DND-41 (cell line): ENCODE results near the gene SNCAIP.

Experiments
- ATAC-seq: fragments of 200-7000 bp; cut with Tn5 transposase; 3 replicates; pipeline ENCODE4 v1.9.1; 2021; ENCODE audit warnings: low read depth; ENCODE audit not compliant: insufficient read depth
- DNase-seq: peaks from one replicate; pipeline ENCODE4 v3.0.0-alpha.2; 2020
- H2AFZ ChIP-seq: 2 replicates; pipeline ENCODE4 v1.6.0; 2012; ENCODE audit warnings: low read depth, low read length
- H3K27ac ChIP-seq: 2 replicates; pipeline ENCODE4 v1.5.1; 2012; ENCODE audit warnings: low read length, inconsistent platforms
- H3K27me3 ChIP-seq: fragments of 200-600 bp; sonication (generic); 2 replicates; pipeline ENCODE4 v1.6.0; 2012; ENCODE audit warnings: low read length, mild to moderate bottlenecking, inconsistent platforms; ENCODE audit not compliant: insufficient read depth, poor library complexity
- H3K36me3 ChIP-seq: 2 replicates; pipeline ENCODE4 v1.5.1; 2012; ENCODE audit warnings: low read length, inconsistent platforms; ENCODE audit not compliant: insufficient read depth
- H3K4me1 ChIP-seq: 2 replicates; pipeline ENCODE4 v1.5.1; 2012; ENCODE audit warnings: mild to moderate bottlenecking, low read length; ENCODE audit not compliant: insufficient read depth
- H3K4me2 ChIP-seq: 2 replicates; pipeline ENCODE4 v1.6.0; 2012; ENCODE audit warnings: mild to moderate bottlenecking, moderate library complexity, low read length, inconsistent platforms; ENCODE audit not compliant: insufficient read depth
- H3K4me3 ChIP-seq, 2 experiments: fragments of 200-600 bp in 1 of 2; shearing (Covaris generic) in 1 of 2; 2 replicates each; pipeline ENCODE4 v1.5.1; 2012 to 2016; ENCODE audit warnings: inconsistent platforms in 2 of 2, low read length in 2 of 2, mild to moderate bottlenecking in 2 of 2, low read depth in 1 of 2, moderate library complexity in 1 of 2
- H3K79me2 ChIP-seq: 2 replicates; pipeline ENCODE4 v1.6.0; 2012; ENCODE audit warnings: low read length, inconsistent platforms; ENCODE audit not compliant: insufficient read depth
- H3K9ac ChIP-seq: 2 replicates; pipeline ENCODE4 v1.6.0; 2012; ENCODE audit warnings: low read depth, mild to moderate bottlenecking, inconsistent platforms, low read length, moderate library complexity
- H3K9me3 ChIP-seq: 2 replicates; pipeline ENCODE4 v1.5.1; 2012; ENCODE audit warnings: low read length, moderate library complexity, mild to moderate bottlenecking, inconsistent platforms; ENCODE audit not compliant: insufficient read depth, severe bottlenecking
- H4K20me1 ChIP-seq: 2 replicates; pipeline ENCODE4 v1.6.0; 2012; ENCODE audit warnings: low read length; ENCODE audit not compliant: insufficient read depth
- CTCF ChIP-seq: IDR thresholded peaks from 2 replicates; pipeline ENCODE4 v1.5.1; 2012; ENCODE audit warnings: borderline replicate concordance, low read length, moderate library complexity, mild to moderate bottlenecking; ENCODE audit not compliant: poor library complexity, severe bottlenecking; ENCODE audit errors: extremely low read depth
- EZH2 ChIP-seq: IDR thresholded peaks from 3 replicates; pipeline ENCODE4 v1.6.1; 2012; ENCODE audit warnings: borderline replicate concordance, low read depth, mild to moderate bottlenecking, moderate library complexity, low read length, inconsistent platforms; ENCODE audit not compliant: severe bottlenecking

Gene SNCAIP

GRCh38 chr5:122458278-122458872, 146.3 kb downstream of the SNCAIP start:
- ATAC-seq (peak; percentile 68), DNase-seq (peak; percentile 13)
- H3K4me1 ChIP-seq: no peaks in the 10 kb centered on the region
- no peaks in the 10 kb centered on the region for H3K9me3 ChIP-seq
- no peaks in the 10 kb centered on the region for H4K20me1 ChIP-seq
- peak; percentile 73 for TF ChIP-seq CTCF
- no peak for TF ChIP-seq EZH2
- no peak overlapping the region for H3K9ac ChIP-seq
- no peak overlapping the region for H3K27ac ChIP-seq
- H3K79me2 ChIP-seq: no peaks in the 10 kb centered on the region
- no peaks in the 10 kb centered on the region for H3K27me3 ChIP-seq
- no peaks in the 10 kb centered on the region for H3K36me3 ChIP-seq
- no peak overlapping the region for H3K4me2 ChIP-seq
- H3K4me3 ChIP-seq: no peak overlapping the region
- no peak overlapping the region for H2AFZ ChIP-seq

- H3K9ac ChIP-seq: no peak overlapping the region
- H3K9me3 ChIP-seq: no peaks in the 10 kb centered on the region
- no peak overlapping the region for H3K4me3 ChIP-seq
- no peaks in the 10 kb centered on the region for H3K4me1 ChIP-seq
- H4K20me1 ChIP-seq: no peaks in the 10 kb centered on the region
- no peaks in the 10 kb centered on the region for H3K36me3 ChIP-seq
- TF ChIP-seq EZH2 (no peak), CTCF (no peak)
- no peaks in the 10 kb centered on the region for H3K79me2 ChIP-seq
- no peak overlapping the region for H3K4me2 ChIP-seq
- no peak for ATAC-seq
- no peak overlapping the region for H2AFZ ChIP-seq
- H3K27me3 ChIP-seq: no peaks in the 10 kb centered on the region
- DNase-seq: no peak
- no peak overlapping the region for H3K27ac ChIP-seq
Measured at GRCh38 chr5:122462486-122462885, 150.4 kb downstream of the SNCAIP start.

GRCh38 chr5:122463221-122463620, 151.2 kb downstream of the SNCAIP start:
- H2AFZ ChIP-seq: no peak overlapping the region
- no peaks in the 10 kb centered on the region for H3K79me2 ChIP-seq
- no peaks in the 10 kb centered on the region for H3K9me3 ChIP-seq
- ATAC-seq (no peak), DNase-seq (no peak)
- no peaks in the 10 kb centered on the region for H3K36me3 ChIP-seq
- no peaks in the 10 kb centered on the region for H3K4me1 ChIP-seq
- H3K9ac ChIP-seq: no peak overlapping the region
- H4K20me1 ChIP-seq: no peaks in the 10 kb centered on the region
- no peak overlapping the region for H3K4me2 ChIP-seq
- TF ChIP-seq CTCF (no peak), EZH2 (no peak)
- H3K27me3 ChIP-seq: no peaks in the 10 kb centered on the region
- H3K27ac ChIP-seq: no peak overlapping the region
- no peak overlapping the region for H3K4me3 ChIP-seq
